Endodermal cell (in vitro differentiated cells): Measurements from ENCODE around the gene ICA1. TPM values are rescaled to one million over a fixed set of nuclear protein-coding genes. Genes with fewer than 3 reads are reported as not detected.

Experiments
- DNase-seq: peaks from one replicate; pipeline ENCODE4 v3.0.0-alpha.2; 2017
- H3K27ac ChIP-seq: 2 replicates; pipeline ENCODE4 v1.5.1; 2013; ENCODE audit warnings: mild to moderate bottlenecking, low read depth, low read length, moderate library complexity
- H3K27me3 ChIP-seq: 2 replicates; pipeline ENCODE4 v1.6.1; 2013; ENCODE audit warnings: mild to moderate bottlenecking, low read length, moderate library complexity; ENCODE audit not compliant: insufficient read depth, control insufficient read depth, poor library complexity, severe bottlenecking
- H3K36me3 ChIP-seq: 2 replicates; pipeline ENCODE4 v1.7.0; 2013; ENCODE audit warnings: mild to moderate bottlenecking, low read length, moderate library complexity; ENCODE audit not compliant: control insufficient read depth, insufficient read depth
- H3K4me1 ChIP-seq: one replicate; pipeline ENCODE4 v1.7.0; 2013; ENCODE audit warnings: low read length; ENCODE audit not compliant: control insufficient read depth, insufficient read depth
- H3K4me3 ChIP-seq: 2 replicates; pipeline ENCODE4 v1.5.1; 2013; ENCODE audit warnings: mild to moderate bottlenecking, low read length, moderate library complexity
- H3K9ac ChIP-seq: 2 replicates; pipeline ENCODE4 v1.6.1; 2013; ENCODE audit warnings: mild to moderate bottlenecking, low read length, moderate library complexity; ENCODE audit not compliant: poor library complexity, severe bottlenecking; ENCODE audit errors: extremely low read depth
- H3K9me3 ChIP-seq: 2 replicates; pipeline ENCODE4 v1.6.1; 2013; ENCODE audit warnings: mild to moderate bottlenecking, low read length, moderate library complexity; ENCODE audit not compliant: control insufficient read depth
- H3K27ac Mint-ChIP-seq: 2 replicates; pipeline ENCODE4 v1.8.0; 2020; ENCODE audit warnings: mixed read lengths
- H3K27me3 Mint-ChIP-seq: 2 replicates; pipeline ENCODE4 v1.8.0; 2021; ENCODE audit warnings: mild to moderate bottlenecking, mixed read lengths; ENCODE audit not compliant: insufficient read depth
- H3K36me3 Mint-ChIP-seq: 2 replicates; pipeline ENCODE4 v1.8.0; 2020; ENCODE audit warnings: low read depth, mixed read lengths
- H3K4me1 Mint-ChIP-seq: 2 replicates; pipeline ENCODE4 v1.8.0; 2020; ENCODE audit warnings: mixed read lengths
- H3K4me3 Mint-ChIP-seq: 2 replicates; pipeline ENCODE4 v1.8.0; 2020; ENCODE audit warnings: mild to moderate bottlenecking, moderate library complexity, mixed read lengths
- H3K9me3 Mint-ChIP-seq: 2 replicates; pipeline ENCODE4 v1.8.0; 2020; ENCODE audit warnings: mild to moderate bottlenecking, mixed read lengths
- WGBS, 2 experiments: methylation state at CpG; one replicate each; pipeline versions ENCODE4 v1.1.5 to v1.1.7; 2013; ENCODE audit warnings: missing lambda C conversion rate in 2 of 2, mixed read lengths in 1 of 2; ENCODE audit not compliant: insufficient coverage in 1 of 2, insufficient read length in 1 of 2; 5-methylcytosine and 5-hydroxymethylcytosine counted together
- total RNA-seq, 2 donors: library from RNA; stranded (reverse); fragmentation: NEBNext Ultra II Directional in 1 of 2; extraction: Animal tissue kit (Norgen Biotek cat#: 25700) in 1 of 2; gene quantifications; 2 replicates in 1 of 2; 3 replicates in 1 of 2; pipeline ENCODE4 v1.2.1, GENCODE V29; 2021
- TF ChIP-seq, protein P1 (sequence below): fragments of 200-600 bp; sonication (generic); conservative IDR thresholded peaks from 2 replicates; pipeline ENCODE4 v1.5.0; 2021; ENCODE audit warnings: antibody characterized with exemption, mild to moderate bottlenecking

The ICA1 gene
- total RNA-seq, 2 donors from 2014 or later: 25.0 to 50.2 TPM

DNA sequence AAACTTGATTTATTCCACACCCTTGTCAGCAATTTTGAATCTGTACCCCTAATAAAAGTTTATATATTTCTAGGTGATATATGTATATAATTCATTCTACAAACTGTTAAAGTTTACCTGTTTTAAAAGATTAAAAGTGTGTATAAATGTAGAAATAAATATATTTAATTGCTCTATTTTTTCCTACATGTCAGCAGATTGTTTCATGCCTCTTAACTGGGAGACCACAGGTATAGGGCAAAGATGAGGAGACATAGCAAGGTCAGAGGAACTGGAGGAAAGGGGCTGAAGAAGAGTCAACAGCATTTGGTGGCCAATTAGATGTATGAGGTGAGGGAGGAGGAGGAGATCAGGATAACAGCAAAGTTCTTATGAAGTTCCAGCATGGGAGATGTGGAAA is 183.5 kb downstream of the ICA1 start:
- Mint-ChIP-seq H3K27ac (no peak overlapping the region), H3K9me3 (no peaks in the 10 kb centered on the region), H3K36me3 (peaks cover 19% of the 10 kb centered on the region), H3K27me3 (no peaks in the 10 kb centered on the region), H3K4me1 (no peaks in the 10 kb centered on the region), H3K4me3 (no peak overlapping the region)
- Histone ChIP-seq H3K4me3 (no peak overlapping the region), H3K27me3 (no peaks in the 10 kb centered on the region), H3K36me3 (peaks cover 10% of the 10 kb centered on the region), H3K9me3 (no peaks in the 10 kb centered on the region), H3K4me1 (no peaks in the 10 kb centered on the region), H3K9ac (no peak overlapping the region), H3K27ac (no peak overlapping the region)
- no peak for DNase-seq
- TF ChIP-seq, protein P1, sequence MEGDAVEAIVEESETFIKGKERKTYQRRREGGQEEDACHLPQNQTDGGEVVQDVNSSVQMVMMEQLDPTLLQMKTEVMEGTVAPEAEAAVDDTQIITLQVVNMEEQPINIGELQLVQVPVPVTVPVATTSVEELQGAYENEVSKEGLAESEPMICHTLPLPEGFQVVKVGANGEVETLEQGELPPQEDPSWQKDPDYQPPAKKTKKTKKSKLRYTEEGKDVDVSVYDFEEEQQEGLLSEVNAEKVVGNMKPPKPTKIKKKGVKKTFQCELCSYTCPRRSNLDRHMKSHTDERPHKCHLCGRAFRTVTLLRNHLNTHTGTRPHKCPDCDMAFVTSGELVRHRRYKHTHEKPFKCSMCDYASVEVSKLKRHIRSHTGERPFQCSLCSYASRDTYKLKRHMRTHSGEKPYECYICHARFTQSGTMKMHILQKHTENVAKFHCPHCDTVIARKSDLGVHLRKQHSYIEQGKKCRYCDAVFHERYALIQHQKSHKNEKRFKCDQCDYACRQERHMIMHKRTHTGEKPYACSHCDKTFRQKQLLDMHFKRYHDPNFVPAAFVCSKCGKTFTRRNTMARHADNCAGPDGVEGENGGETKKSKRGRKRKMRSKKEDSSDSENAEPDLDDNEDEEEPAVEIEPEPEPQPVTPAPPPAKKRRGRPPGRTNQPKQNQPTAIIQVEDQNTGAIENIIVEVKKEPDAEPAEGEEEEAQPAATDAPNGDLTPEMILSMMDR: no peak

DNA sequence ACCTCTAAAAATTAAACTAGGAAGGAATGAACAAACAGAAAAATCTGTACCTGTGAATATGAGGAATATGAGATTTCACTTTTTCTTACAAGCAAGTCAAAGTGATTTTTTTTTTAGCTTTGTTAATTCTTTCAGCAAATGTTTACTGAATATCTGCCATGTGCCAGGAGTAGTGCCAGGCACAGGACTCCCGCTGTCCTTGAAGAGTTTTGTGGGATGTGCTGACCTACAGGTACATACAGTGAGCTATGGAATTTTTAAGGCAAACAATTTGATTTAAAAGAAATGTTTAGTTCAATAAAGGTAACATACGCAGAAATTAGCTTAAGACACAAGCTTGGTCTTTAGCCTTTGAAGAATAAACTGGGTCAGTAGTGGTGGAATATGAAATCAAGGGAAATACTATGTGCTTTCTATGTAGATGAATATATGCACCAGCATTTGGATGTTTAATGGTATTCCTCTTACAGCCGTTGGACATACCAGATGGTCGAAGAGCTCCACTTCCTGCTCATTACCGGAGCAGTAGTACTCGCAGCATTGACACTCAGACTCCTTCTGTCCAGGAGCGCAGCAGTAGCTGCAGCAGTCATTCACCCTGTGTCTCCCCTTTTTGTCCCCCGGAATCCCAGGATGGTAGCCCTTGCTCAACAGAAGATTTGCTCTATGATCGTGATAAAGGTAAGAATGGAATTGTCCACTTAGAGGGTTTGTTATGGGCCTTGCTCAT is 191.4 kb downstream of the ICA1 start:
- H3K4me3 Mint-ChIP-seq: no peak overlapping the region
- DNase-seq: no peak
- no peaks in the 10 kb centered on the region for H3K27me3 ChIP-seq
- H3K27ac Mint-ChIP-seq: no peak overlapping the region
- H3K27ac ChIP-seq: no peak overlapping the region
- no peaks in the 10 kb centered on the region for H3K4me1 ChIP-seq
- no peaks in the 10 kb centered on the region for H3K9me3 Mint-ChIP-seq
- H3K36me3 Mint-ChIP-seq: peaks cover 28% of the 10 kb centered on the region
- 97 to 99% methylated on average over 5 to 9 of the region's 9 CpGs for WGBS, 2 experiments
- no peaks in the 10 kb centered on the region for H3K9me3 ChIP-seq
- H3K4me1 Mint-ChIP-seq: peaks cover 19% of the 10 kb centered on the region
- H3K27me3 Mint-ChIP-seq: no peaks in the 10 kb centered on the region
- H3K36me3 ChIP-seq: peaks cover 21% of the 10 kb centered on the region
- no peak overlapping the region for H3K4me3 ChIP-seq
- H3K9ac ChIP-seq: no peak overlapping the region
- TF ChIP-seq, protein P1: no peak

DNA sequence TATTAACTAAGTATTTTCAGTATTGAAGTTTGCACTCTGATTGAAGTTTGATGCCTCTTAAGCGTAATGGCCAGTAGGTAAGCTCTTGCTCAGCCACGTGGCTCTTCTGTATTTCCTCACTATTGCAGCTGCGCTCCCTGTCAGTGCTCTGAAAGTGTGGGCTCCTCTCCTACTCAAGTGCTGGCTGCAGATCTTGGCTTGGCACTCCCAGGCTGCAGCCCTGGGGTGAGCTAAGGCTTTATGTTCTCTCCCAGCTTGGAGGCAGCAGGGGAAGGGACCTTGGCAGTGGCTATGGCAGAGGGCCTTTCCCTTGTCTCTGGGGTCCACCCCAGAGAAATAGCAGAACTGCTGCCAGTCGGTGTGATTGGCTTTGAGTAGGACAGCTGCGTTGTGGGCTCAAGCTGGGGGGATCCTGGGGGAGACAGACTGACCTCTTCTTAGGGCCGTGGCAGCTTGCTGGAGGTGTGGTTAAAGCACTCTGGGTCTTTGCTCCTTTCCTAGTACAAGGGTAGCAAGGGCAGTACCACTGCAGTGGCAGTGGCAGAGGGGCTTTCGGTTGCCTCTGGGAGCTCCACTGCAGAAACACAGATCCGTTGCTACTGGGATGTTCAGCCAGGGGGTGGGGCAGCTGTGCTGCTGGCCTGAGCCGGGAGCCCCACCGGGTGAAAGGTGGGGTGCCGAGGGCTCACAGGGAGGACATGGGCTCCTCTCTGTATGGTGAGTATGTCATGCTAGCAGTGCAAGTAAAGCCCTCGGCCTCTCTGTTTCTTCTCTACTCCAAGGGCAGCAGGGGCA is 192.9 kb downstream of the ICA1 start:
- H3K27ac Mint-ChIP-seq: peak overlapping the region; percentile 14
- H3K36me3 Mint-ChIP-seq: peaks cover 31% of the 10 kb centered on the region
- peaks cover 19% of the 10 kb centered on the region for H3K4me1 Mint-ChIP-seq
- DNase-seq: peak; percentile 49
- Histone ChIP-seq H3K9me3 (no peaks in the 10 kb centered on the region), H3K36me3 (peaks cover 21% of the 10 kb centered on the region), H3K27ac (no peak overlapping the region), H3K27me3 (no peaks in the 10 kb centered on the region), H3K4me3 (no peak overlapping the region), H3K4me1 (no peaks in the 10 kb centered on the region), H3K9ac (no peak overlapping the region)
- no peak overlapping the region for H3K4me3 Mint-ChIP-seq
- TF ChIP-seq, protein P1: no peak
- H3K9me3 Mint-ChIP-seq: no peaks in the 10 kb centered on the region
- no peaks in the 10 kb centered on the region for H3K27me3 Mint-ChIP-seq
- WGBS, 2 experiments: 88 to 94% methylated on average over 6 to 12 of the region's 12 CpGs
